Liver (tissue), 9 donors: ENCODE results near the gene HOMEZ. TPM values are rescaled to one million over a fixed set of nuclear protein-coding genes. Genes with fewer than 3 reads are reported as not detected.

Experiments used
- DNase-seq: peaks from one replicate; pipeline ENCODE4 v3.0.0-alpha.2; 2017; ENCODE audit warnings: low spot score
- H3K27ac ChIP-seq, 2 donors: one replicate each; pipeline ENCODE4 v1.7.0; 2013; ENCODE audit warnings: inconsistent platforms in 2 of 2, low read length in 2 of 2, control low read depth in 1 of 2, low read depth in 1 of 2, mild to moderate bottlenecking in 1 of 2
- H3K27me3 ChIP-seq, 4 donors: one replicate each; pipeline versions ENCODE4 v1.6.1 to v1.7.0; 2013; ENCODE audit warnings: low read length in 3 of 4, inconsistent platforms in 1 of 4, mild to moderate bottlenecking in 1 of 4, moderate library complexity in 1 of 4; ENCODE audit not compliant: control insufficient read depth in 4 of 4, insufficient read depth in 4 of 4
- H3K36me3 ChIP-seq, 4 donors: one replicate each; pipeline versions ENCODE4 v1.6.1 to v1.7.0; 2013; ENCODE audit warnings: low read length in 3 of 4, mild to moderate bottlenecking in 3 of 4, low read depth in 1 of 4, moderate library complexity in 1 of 4; ENCODE audit not compliant: control insufficient read depth in 4 of 4, insufficient read depth in 3 of 4
- H3K4me1 ChIP-seq, 4 donors: one replicate each; pipeline versions ENCODE4 v1.6.1 to v1.7.0; 2013; ENCODE audit warnings: low read length in 3 of 4, mild to moderate bottlenecking in 3 of 4, moderate library complexity in 1 of 4; ENCODE audit not compliant: control insufficient read depth in 4 of 4, insufficient read depth in 4 of 4
- H3K4me3 ChIP-seq, 3 donors: one replicate each; pipeline versions ENCODE4 v1.6.1 to v1.7.0; 2013; ENCODE audit warnings: low read length in 3 of 3, control low read depth in 1 of 3, low read depth in 1 of 3, mild to moderate bottlenecking in 1 of 3
- H3K9ac ChIP-seq, 2 donors: one replicate each; pipeline ENCODE4 v1.7.0; 2013; ENCODE audit warnings: low read length in 2 of 2, mild to moderate bottlenecking in 2 of 2, moderate library complexity in 2 of 2, control low read depth in 1 of 2, low read depth in 1 of 2
- H3K9me3 ChIP-seq, 4 donors: one replicate each; pipeline versions ENCODE4 v1.6.1 to v1.7.0; 2013; ENCODE audit warnings: low read length in 3 of 4; ENCODE audit not compliant: control insufficient read depth in 4 of 4
- EGR1 ChIP-seq, 2 donors: IDR thresholded peaks; 2 replicates each; pipeline ENCODE4 v1.6.1; 2016 to 2018; ENCODE audit warnings: antibody characterized with exemption in 2 of 2, low read depth in 2 of 2
- FOXA1 ChIP-seq: IDR thresholded peaks from 2 replicates; pipeline ENCODE4 v1.6.1; 2016; ENCODE audit warnings: antibody characterized with exemption
- FOXA2 ChIP-seq: IDR thresholded peaks from 2 replicates; pipeline ENCODE4 v1.6.1; 2016; ENCODE audit warnings: antibody characterized with exemption
- GABPA ChIP-seq, 2 donors: IDR thresholded peaks in 1 of 2; conservative IDR thresholded peaks in 1 of 2; 2 replicates each; pipeline ENCODE4 v1.6.1; 2016; ENCODE audit warnings: antibody characterized with exemption in 2 of 2, mild to moderate bottlenecking in 1 of 2, moderate library complexity in 1 of 2
- HNF4A ChIP-seq, 2 donors: conservative IDR thresholded peaks; 2 replicates each; pipeline ENCODE4 v1.6.1; 2016; ENCODE audit warnings: antibody characterized with exemption in 2 of 2, mild to moderate bottlenecking in 2 of 2
- HNF4G ChIP-seq: IDR thresholded peaks from 2 replicates; pipeline ENCODE4 v1.6.1; 2016; ENCODE audit warnings: antibody characterized with exemption
- JUND ChIP-seq, 2 donors: IDR thresholded peaks; 2 replicates each; pipeline ENCODE4 v1.6.1; 2016; ENCODE audit warnings: antibody characterized with exemption in 2 of 2
- RAD21 ChIP-seq, 2 donors: IDR thresholded peaks; 2 replicates each; pipeline ENCODE4 v1.6.1; 2016; ENCODE audit warnings: antibody characterized with exemption in 2 of 2, mild to moderate bottlenecking in 2 of 2
- SP1 ChIP-seq: IDR thresholded peaks from 2 replicates; pipeline ENCODE4 v1.6.1; 2018; ENCODE audit warnings: antibody characterized with exemption, mild to moderate bottlenecking
- TAF1 ChIP-seq: conservative IDR thresholded peaks from 2 replicates; pipeline ENCODE4 v1.6.1; 2016; ENCODE audit warnings: antibody characterized with exemption, mild to moderate bottlenecking
- YY1 ChIP-seq: IDR thresholded peaks from 2 replicates; pipeline ENCODE4 v1.6.1; 2016; ENCODE audit warnings: antibody characterized with exemption, mild to moderate bottlenecking
- WGBS: extraction: QIAGEN DNeasy Blood & Tissue Kit; methylation state at CpG from one replicate; pipeline ENCODE4 v1.1.7; 2013; 5-methylcytosine and 5-hydroxymethylcytosine counted together
- polyA plus RNA-seq, 2 donors: library from polyadenylated mRNA; stranded (reverse) in 1 of 2; unstranded in 1 of 2; fragments of 200-250 nt in 1 of 2; fragments of >200 nt in 1 of 2; fragmentation: Nextera tagmentation in 1 of 2; extraction: Ambion mirVana in 1 of 2; gene quantifications; one replicate each; pipeline versions ENCODE4 v1.2.1 to v1.2.3, GENCODE V29; 2013 to 2015
- total RNA-seq, 2 donors: library from RNA; depleted of rRNA; stranded (reverse); fragments of >200 nt; gene quantifications; one replicate each; pipeline ENCODE4 v1.2.3, GENCODE V29; 2014
- TF ChIP-seq, protein P1 (sequence below): fragments of 150-350 bp; IDR thresholded peaks from 2 replicates; pipeline ENCODE4 v1.5.1; 2017; ENCODE audit warnings: improper control_type of control experiment, low read depth, low read length; ENCODE audit not compliant: missing input control
- TF ChIP-seq, protein P2 (sequence below): IDR thresholded peaks from 2 replicates; pipeline ENCODE4 v1.6.1; 2016; ENCODE audit warnings: antibody characterized with exemption
- TF ChIP-seq, protein P3 (sequence below): IDR thresholded peaks from 2 replicates; pipeline ENCODE4 v1.6.1; 2016; ENCODE audit warnings: antibody characterized with exemption
- TF ChIP-seq, protein P4 (sequence below): IDR thresholded peaks from 2 replicates; pipeline ENCODE4 v1.6.1; 2016; ENCODE audit warnings: antibody characterized with exemption
- donor health status: healthy.
- donor health status: healthy.
- donor health status: healthy.
- donor health status: healthy.
- donor health status: healthy.

HOMEZ gene
- total and polyA plus RNA-seq, 4 donors, result 2.8 to 3.5 (median 3.3) TPM

DNA sequence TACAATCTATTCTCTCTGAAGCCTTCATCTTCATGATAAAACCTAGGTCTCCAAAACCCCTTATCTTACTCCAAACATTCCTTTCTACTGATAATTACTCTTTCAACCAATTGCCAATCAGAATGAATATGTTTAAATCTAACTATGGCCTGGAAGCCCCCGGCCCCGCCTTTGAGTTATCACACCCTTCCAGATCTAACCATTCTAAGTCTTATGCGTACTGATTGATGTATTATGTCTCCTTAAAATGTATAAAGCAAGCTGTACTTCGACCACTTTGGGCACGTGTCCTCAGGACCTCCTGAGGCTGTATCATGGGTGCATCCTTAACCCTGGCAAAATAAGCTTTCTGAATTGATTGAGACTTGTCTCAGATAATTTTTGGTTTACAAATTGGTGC is 49.7 kb upstream of the HOMEZ start:
- Histone ChIP-seq H3K4me3 (no peak overlapping the region), H3K9me3 (no peaks in the 10 kb centered on the region), H3K36me3 (no peaks in the 10 kb centered on the region), H3K27me3 (no peaks in the 10 kb centered on the region), H3K9ac (no peak overlapping the region), H3K4me1 (no peaks in the 10 kb centered on the region), H3K27ac (no peak overlapping the region)
- TF ChIP-seq, protein P1, sequence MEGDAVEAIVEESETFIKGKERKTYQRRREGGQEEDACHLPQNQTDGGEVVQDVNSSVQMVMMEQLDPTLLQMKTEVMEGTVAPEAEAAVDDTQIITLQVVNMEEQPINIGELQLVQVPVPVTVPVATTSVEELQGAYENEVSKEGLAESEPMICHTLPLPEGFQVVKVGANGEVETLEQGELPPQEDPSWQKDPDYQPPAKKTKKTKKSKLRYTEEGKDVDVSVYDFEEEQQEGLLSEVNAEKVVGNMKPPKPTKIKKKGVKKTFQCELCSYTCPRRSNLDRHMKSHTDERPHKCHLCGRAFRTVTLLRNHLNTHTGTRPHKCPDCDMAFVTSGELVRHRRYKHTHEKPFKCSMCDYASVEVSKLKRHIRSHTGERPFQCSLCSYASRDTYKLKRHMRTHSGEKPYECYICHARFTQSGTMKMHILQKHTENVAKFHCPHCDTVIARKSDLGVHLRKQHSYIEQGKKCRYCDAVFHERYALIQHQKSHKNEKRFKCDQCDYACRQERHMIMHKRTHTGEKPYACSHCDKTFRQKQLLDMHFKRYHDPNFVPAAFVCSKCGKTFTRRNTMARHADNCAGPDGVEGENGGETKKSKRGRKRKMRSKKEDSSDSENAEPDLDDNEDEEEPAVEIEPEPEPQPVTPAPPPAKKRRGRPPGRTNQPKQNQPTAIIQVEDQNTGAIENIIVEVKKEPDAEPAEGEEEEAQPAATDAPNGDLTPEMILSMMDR, result no peak
- 85% methylated on average over 5 of the region's 5 CpGs for whole genome bisulfite sequencing
- no peak for DNase-seq

DNA sequence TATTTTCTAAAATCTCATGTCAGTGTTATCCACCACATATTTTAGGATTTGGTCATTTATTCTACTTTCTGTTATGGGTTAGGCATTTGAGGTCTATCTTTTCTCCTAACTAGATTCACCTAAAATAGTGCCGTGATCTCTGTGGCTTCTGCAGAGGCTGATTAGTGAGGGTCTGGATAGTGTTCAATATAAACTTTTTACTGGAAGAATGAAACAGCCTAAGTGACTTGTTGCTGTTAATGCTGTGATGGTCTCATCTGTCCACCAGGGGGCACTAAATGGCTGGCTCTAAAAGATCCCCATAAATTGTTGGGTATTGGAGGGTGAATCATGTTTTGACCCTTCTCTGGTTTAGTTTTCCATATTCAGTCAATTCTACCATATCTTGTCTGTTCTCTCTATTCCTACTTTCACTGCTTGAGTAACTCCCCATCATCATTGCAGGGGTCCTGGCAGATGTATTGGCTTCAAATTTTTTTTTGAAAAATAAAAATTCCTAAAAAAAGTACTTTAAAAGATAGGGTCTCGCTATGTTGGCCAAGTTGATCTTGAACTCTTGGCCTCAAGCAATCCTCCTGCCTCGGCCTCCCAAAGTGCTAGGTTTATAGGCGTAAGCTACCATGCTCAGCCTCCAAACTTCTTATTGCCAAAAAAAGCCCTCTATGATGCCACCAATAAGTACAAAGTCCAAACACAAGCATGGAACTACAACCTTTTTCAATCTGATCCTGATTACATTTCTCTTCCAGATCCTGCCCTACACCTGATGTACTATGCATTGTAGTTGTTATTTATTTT is 42.2 kb upstream of the HOMEZ start:
- Histone ChIP-seq H3K9ac (no peak overlapping the region), H3K27ac (no peak overlapping the region), H3K27me3 (no peaks in the 10 kb centered on the region), H3K4me3 (no peak overlapping the region), H3K36me3 (peaks cover 8 to 21% (median 19%) of the 10 kb centered on the region in 4 donors), H3K4me1 (peaks cover 0 to 10% (median 4%) of the 10 kb centered on the region in 4 donors), H3K9me3 (no peaks in the 10 kb centered on the region)
- TF ChIP-seq, protein P1, result peak; percentile 90
- TF ChIP-seq YY1 (peak; percentile 23), GABPA (IDR thresholded peaks at IDR 0.05 in 1 of 2, conservative IDR thresholded peaks at IDR 0.05 in 1 of 2) (no peak), SP1 (no peak), TAF1 (no peak), EGR1 (IDR thresholded peaks at IDR 0.05; ENCODE audit: low read depth in 2 of 2) (no peak), RAD21 (IDR thresholded peaks at IDR 0.05) (peak; percentile 89 to 91), FOXA1 (no peak), FOXA2 (no peak), HNF4A (conservative IDR thresholded peaks at IDR 0.05) (peak; percentile 69 to 81), JUND (IDR thresholded peaks at IDR 0.05) (peak in 1 of 2 donors; percentile 17), HNF4G (peak; percentile 59)
- TF ChIP-seq, protein P2, sequence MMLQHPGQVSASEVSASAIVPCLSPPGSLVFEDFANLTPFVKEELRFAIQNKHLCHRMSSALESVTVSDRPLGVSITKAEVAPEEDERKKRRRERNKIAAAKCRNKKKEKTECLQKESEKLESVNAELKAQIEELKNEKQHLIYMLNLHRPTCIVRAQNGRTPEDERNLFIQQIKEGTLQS, result peak; percentile 26
- TF ChIP-seq, protein P3, sequence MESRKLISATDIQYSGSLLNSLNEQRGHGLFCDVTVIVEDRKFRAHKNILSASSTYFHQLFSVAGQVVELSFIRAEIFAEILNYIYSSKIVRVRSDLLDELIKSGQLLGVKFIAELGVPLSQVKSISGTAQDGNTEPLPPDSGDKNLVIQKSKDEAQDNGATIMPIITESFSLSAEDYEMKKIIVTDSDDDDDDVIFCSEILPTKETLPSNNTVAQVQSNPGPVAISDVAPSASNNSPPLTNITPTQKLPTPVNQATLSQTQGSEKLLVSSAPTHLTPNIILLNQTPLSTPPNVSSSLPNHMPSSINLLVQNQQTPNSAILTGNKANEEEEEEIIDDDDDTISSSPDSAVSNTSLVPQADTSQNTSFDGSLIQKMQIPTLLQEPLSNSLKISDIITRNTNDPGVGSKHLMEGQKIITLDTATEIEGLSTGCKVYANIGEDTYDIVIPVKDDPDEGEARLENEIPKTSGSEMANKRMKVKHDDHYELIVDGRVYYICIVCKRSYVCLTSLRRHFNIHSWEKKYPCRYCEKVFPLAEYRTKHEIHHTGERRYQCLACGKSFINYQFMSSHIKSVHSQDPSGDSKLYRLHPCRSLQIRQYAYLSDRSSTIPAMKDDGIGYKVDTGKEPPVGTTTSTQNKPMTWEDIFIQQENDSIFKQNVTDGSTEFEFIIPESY, result no peak
- TF ChIP-seq, protein P4, sequence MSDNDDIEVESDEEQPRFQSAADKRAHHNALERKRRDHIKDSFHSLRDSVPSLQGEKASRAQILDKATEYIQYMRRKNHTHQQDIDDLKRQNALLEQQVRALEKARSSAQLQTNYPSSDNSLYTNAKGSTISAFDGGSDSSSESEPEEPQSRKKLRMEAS, result no peak
- WGBS, result 36% methylated on average over 4 of the region's 4 CpGs
- peak; percentile 63 for DNase-seq
